CD4-positive, alpha-beta memory T cell (primary cell): Measurements from ENCODE around the gene HDAC3. TPM values are rescaled to one million over a fixed set of nuclear protein-coding genes. Genes with fewer than 3 reads are reported as not detected.
A peak's percentile ranks its signal among the peaks of the same experiment; 100 is the strongest.

Experiments used
- CTCF ChIA-PET: fragments of 350-600 bp; sonication (Branson Sonifier 250); formaldehyde crosslinking; loops from one replicate; lab custom pipeline; 2021; ENCODE audit warnings: inconsistent platforms; ENCODE audit not compliant: partially characterized antibody; lab: Charles Lee
- POLR2A ChIA-PET: fragments of 350-600 bp; sonication (Branson Sonifier 250); formaldehyde crosslinking; loops from one replicate; lab custom pipeline; 2021; ENCODE audit not compliant: partially characterized antibody; lab: Charles Lee
- DNase-seq, 5 donors: peaks; one replicate each; pipeline versions ENCODE4 v3.0.0 to v3.0.0-alpha.2; 2020 to 2022; ENCODE audit warnings: mixed read lengths in 1 of 5
- H3K27ac ChIP-seq: one replicate; pipeline ENCODE4 v1.7.0; 2013; ENCODE audit warnings: low read depth, low read length
- H3K27me3 ChIP-seq: 2 replicates; pipeline ENCODE4 v1.7.0; 2013; ENCODE audit warnings: mild to moderate bottlenecking, low read length, moderate library complexity; ENCODE audit not compliant: insufficient read depth
- H3K36me3 ChIP-seq: 2 replicates; pipeline ENCODE4 v1.7.0; 2013; ENCODE audit warnings: mild to moderate bottlenecking, low read length, moderate library complexity; ENCODE audit not compliant: insufficient read depth
- H3K4me1 ChIP-seq: 2 replicates; pipeline ENCODE4 v1.7.0; 2013; ENCODE audit warnings: mild to moderate bottlenecking, low read length, moderate library complexity; ENCODE audit not compliant: insufficient read depth
- H3K4me3 ChIP-seq, 2 donors: one replicate each; pipeline ENCODE4 v1.7.0; 2013; ENCODE audit warnings: low read length in 2 of 2, mild to moderate bottlenecking in 1 of 2
- H3K9me3 ChIP-seq, 2 donors: one replicate each; pipeline ENCODE4 v1.7.0; 2013; ENCODE audit warnings: low read length in 2 of 2, control low read depth in 1 of 2; ENCODE audit not compliant: control insufficient read depth in 1 of 2
- H3K27ac Mint-ChIP-seq, 7 donors: one replicate each; pipeline ENCODE4 v1.8.0; 2020 to 2021; ENCODE audit warnings: mixed read lengths in 7 of 7, mild to moderate bottlenecking in 6 of 7, inconsistent platforms in 3 of 7, moderate library complexity in 3 of 7
- H3K27me3 Mint-ChIP-seq, 2 donors: one replicate each; pipeline ENCODE4 v1.8.0; 2020 to 2021; ENCODE audit warnings: mixed read lengths in 2 of 2
- H3K36me3 Mint-ChIP-seq, 2 donors: one replicate each; pipeline ENCODE4 v1.8.0; 2020 to 2021; ENCODE audit warnings: mixed read lengths in 2 of 2, inconsistent platforms in 1 of 2, mild to moderate bottlenecking in 1 of 2
- H3K4me1 Mint-ChIP-seq, 4 donors: one replicate each; pipeline ENCODE4 v1.8.0; 2020 to 2021; ENCODE audit warnings: mixed read lengths in 4 of 4, mild to moderate bottlenecking in 1 of 4
- H3K4me3 Mint-ChIP-seq, 8 donors: one replicate each; pipeline ENCODE4 v1.8.0; 2020 to 2021; ENCODE audit warnings: mixed read lengths in 8 of 8, mild to moderate bottlenecking in 7 of 8, moderate library complexity in 6 of 8, inconsistent platforms in 3 of 8
- H3K9me3 Mint-ChIP-seq, 8 donors: one replicate each; pipeline ENCODE4 v1.8.0; 2020 to 2021; ENCODE audit warnings: mixed read lengths in 8 of 8, mild to moderate bottlenecking in 5 of 8, inconsistent platforms in 3 of 8, moderate library complexity in 1 of 8
- intact Hi-C: fragments of 100-400 bp; cut with micrococcal nuclease; formaldehyde crosslinking; loops from one replicate; pipeline ENCODE4 v1.15.1; 2023
- polyA plus RNA-seq, 2 donors: library from polyadenylated mRNA; unstranded; fragments of 300-500 nt; fragmentation: Illumina TruSeq; gene quantifications; one replicate each; pipeline ENCODE4 v1.2.3, GENCODE V29; 2021
- total RNA-seq, 2 experiments: library from RNA; stranded (reverse); gene quantifications; one replicate each; pipeline ENCODE4 v1.2.3, GENCODE V29; 2021

The HDAC3 gene
- total RNA-seq (10 to 100 TPM; 85.1 to 91.0 TPM), polyA plus RNA-seq (100 to 1,000 TPM in 1 of 2 donors, 10 to 100 TPM in 1; 92.8 to 137 TPM)

- H3K4me3 Mint-ChIP-seq: peak within 1 kb of the TSS; percentile 88 to 96 (median 94)
- H3K36me3 Mint-ChIP-seq: peaks cover 10 to 38% of the 10 kb centered on the region in 2 donors
- H3K4me1 Mint-ChIP-seq: peaks cover 31 to 51% (median 39%) of the 10 kb centered on the region in 4 donors
- H3K27me3 ChIP-seq: no peaks in the 10 kb centered on the region
- H3K9me3 Mint-ChIP-seq: peaks cover 0 to 2% (median 0%) of the 10 kb centered on the region in 8 donors
- peak within 1 kb of the TSS; percentile 90 to 98 (median 96) for H3K27ac Mint-ChIP-seq
- no peaks in the 10 kb centered on the region for H3K9me3 ChIP-seq
- ChIA-PET CTCF (interaction anchor here (0.9 to 28.3 kb wide), 19 partner anchors 10 to 472 kb away, joined by 3 to 712 read pairs (median 5); partner anchors contain the start of genes DIAPH1, FCHSD1 and RNF14), POLR2A (interaction anchor here (0.7 to 6.2 kb wide), 30 partner anchors 9 to 1133 kb away, joined by 3 to 159 read pairs (median 5); partner anchors contain the start of genes ARHGAP26, DELE1, DIAPH1 and FCHSD1)
- DNase-seq: peak; percentile 89 to 95 (median 93)
- H3K27ac ChIP-seq: peak within 1 kb of the TSS; percentile 87
- peaks cover 9% of the 10 kb centered on the region for H3K36me3 ChIP-seq
- no peaks in the 10 kb centered on the region for H3K27me3 Mint-ChIP-seq
- intact Hi-C loops: loop anchor here (1.0 to 10.0 kb wide), 6 partner anchors 15 to 1072 kb away; partner anchors contain the start of genes APBB3, ARAP3, FCHSD1 and SLC35A4
- H3K4me3 ChIP-seq: peak within 1 kb of the TSS; percentile 86 to 98
- peaks cover 50% of the 10 kb centered on the region for H3K4me1 ChIP-seq
These were observed at the start of gene HDAC3, which contains the start of gene RELL2 for GRCh38 chr5:141636413-141637122. TSS of gene HDAC3 (minus strand) at chr5:141636849. CDS start at chr5:141636790, 59 bp downstream. TSS of gene RELL2 (plus strand) at chr5:141636997. CDS start at chr5:141638226, 1,229 bp downstream.

DNA sequence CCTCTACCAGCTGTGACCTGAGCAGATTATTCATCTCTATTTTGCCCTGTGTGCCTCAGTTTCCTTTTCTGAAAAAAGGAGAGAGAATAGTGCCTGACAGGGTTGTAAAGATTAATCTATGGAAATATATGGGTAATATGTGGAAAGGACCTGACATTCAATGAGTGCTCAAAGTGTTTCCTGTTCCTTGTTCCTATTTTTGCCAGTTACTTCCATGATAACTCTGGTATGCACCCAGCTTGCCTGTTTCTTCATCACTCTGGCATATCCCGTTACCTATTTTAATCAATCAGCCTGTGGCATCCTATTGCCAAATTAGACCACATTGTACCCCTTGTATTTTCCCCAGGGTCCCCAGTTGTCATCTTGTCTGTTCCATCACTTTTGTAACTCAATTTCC is 48.9 kb upstream of the HDAC3 start:
- Histone ChIP-seq H3K27ac (no peak overlapping the region), H3K9me3 (no peaks in the 10 kb centered on the region), H3K27me3 (no peaks in the 10 kb centered on the region), H3K36me3 (no peaks in the 10 kb centered on the region), H3K4me3 (no peak overlapping the region), H3K4me1 (peaks cover 32% of the 10 kb centered on the region)
- peaks cover 0 to 5% of the 10 kb centered on the region in 2 donors for H3K27me3 Mint-ChIP-seq
- H3K27ac Mint-ChIP-seq: no peak overlapping the region
- no peak overlapping the region for H3K4me3 Mint-ChIP-seq
- peaks cover 14 to 35% (median 26%) of the 10 kb centered on the region in 4 donors for H3K4me1 Mint-ChIP-seq
- CTCF ChIA-PET: no interaction called here
- intact Hi-C loops: no loop called here
- no peaks in the 10 kb centered on the region for H3K9me3 Mint-ChIP-seq
- POLR2A ChIA-PET: no interaction called here
- H3K36me3 Mint-ChIP-seq: no peaks in the 10 kb centered on the region
- DNase-seq: no peak

DNA sequence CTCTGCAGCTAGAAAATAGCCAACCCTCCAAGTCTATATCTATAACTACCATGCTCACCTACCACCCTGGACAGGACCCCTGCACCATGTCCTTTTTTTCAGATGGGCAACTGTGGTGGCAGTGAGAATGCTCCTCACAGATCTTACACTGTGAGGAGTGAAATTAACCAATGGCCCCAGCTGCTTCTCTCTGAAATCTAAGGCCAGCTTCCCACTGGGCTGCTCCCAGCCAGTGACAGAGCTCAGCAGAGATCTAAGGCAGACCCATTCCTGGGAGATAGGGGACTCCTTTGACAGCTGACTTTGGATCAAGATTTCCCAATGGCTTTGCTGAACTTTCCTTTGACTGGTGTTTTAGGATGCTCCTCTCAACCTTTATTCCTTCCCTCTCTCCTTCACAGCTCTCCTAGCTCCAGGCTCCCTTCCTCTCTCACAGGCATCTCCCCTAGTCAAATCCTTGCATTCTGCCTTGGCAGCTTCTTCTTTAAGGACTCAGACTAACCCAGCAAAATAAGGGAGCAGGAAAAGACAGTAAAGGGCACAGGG is 47.0 kb upstream of the HDAC3 start:
- Histone ChIP-seq H3K27ac (no peak overlapping the region), H3K36me3 (no peaks in the 10 kb centered on the region), H3K4me3 (no peak overlapping the region), H3K27me3 (no peaks in the 10 kb centered on the region), H3K4me1 (peaks cover 33% of the 10 kb centered on the region), H3K9me3 (no peaks in the 10 kb centered on the region)
- Mint-ChIP-seq H3K36me3 (no peaks in the 10 kb centered on the region), H3K27me3 (peaks cover 0 to 4% of the 10 kb centered on the region in 2 donors), H3K9me3 (no peaks in the 10 kb centered on the region), H3K4me1 (peaks cover 14 to 36% (median 26%) of the 10 kb centered on the region in 4 donors), H3K4me3 (peak overlapping the region in 5 of 8 donors; percentile 8 to 55 (median 21)), H3K27ac (peak overlapping the region in 5 of 7 donors; percentile 7 to 75 (median 44))
- no peak for DNase-seq
- POLR2A ChIA-PET: interaction anchor here (0.6 to 3.2 kb wide), 28 partner anchors 9 to 1721 kb away, joined by 3 to 63 read pairs (median 5); partner anchors contain the start of genes DELE1, DIAPH1, FCHSD1 and HDAC3
- intact Hi-C loops: loop anchor here (5.0 kb wide), 1 partner anchor 46 kb away; the partner anchor contains the start of genes HDAC3 and RELL2
- CTCF ChIA-PET: interaction anchor here (0.6 to 4.8 kb wide), 13 partner anchors 10 to 460 kb away, joined by 3 to 79 read pairs (median 6); partner anchors contain the start of genes DELE1, HDAC3, PCDH1 and RELL2

DNA sequence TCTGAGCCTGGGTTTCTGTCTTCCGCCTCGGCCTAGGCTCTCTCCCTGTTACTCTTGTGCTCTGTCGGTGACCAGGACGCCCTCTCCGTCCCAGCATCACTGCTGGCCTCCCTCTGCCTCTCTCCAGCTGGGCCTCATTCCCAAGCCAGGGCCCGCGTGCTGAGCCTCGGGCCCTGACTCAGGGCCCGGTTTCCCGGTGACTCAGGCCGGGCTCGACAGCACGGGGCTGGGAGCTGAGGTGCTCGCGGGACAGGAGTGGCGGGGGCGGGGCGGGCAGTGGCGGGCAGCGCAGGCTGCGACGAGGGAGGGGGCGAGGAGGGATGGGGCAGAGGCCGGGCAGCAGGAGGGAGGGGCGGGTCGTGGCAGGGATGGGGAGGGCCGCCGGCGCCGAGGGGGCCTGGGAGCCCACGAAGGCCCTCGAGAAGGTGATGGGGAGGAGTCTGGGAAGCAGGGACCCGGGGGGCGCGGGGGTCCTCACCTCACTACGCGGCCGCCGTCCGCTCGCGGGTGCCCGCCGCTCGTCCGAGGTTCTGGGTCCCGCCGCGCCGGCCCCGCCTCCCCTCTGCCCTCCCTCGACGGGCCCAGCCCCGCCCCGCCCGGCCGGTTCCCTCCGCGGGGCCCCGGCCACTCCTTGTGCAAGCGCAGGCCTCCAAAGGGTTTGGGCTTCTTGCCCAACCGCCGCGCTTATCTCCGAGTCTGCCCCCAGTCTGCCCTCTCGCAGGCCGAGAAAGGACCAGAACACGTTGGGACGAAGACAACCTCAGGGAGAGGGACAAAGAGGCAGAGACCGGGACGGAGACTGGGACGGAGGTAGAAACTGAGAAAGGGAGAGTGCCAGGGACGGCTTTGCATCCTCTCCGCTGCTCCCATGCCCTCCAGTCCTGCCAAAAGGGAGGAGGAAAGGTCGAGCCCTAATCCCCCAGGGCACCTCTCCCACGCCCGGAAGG is 45.3 kb upstream of the HDAC3 start, which contains the start of gene ARAP3:
Gene ARAP3 (minus strand): TSS at position 536 of the 947 bp plus-strand sequence. CDS start 1,744 bp downstream, outside the sequence.
- peaks cover 33% of the 10 kb centered on the region for H3K4me1 ChIP-seq
- Mint-ChIP-seq H3K36me3 (no peaks in the 10 kb centered on the region), H3K4me3 (peak within 1 kb of the TSS; percentile 78 to 86 (median 83)), H3K27ac (peak within 1 kb of the TSS; percentile 47 to 91 (median 77)), H3K27me3 (peaks cover 0 to 2% of the 10 kb centered on the region in 2 donors), H3K9me3 (no peaks in the 10 kb centered on the region), H3K4me1 (peaks cover 14 to 36% (median 26%) of the 10 kb centered on the region in 4 donors)
- no peaks in the 10 kb centered on the region for H3K27me3 ChIP-seq
- ChIA-PET POLR2A (interaction anchor here (0.6 to 3.2 kb wide), 21 partner anchors 9 to 1723 kb away, joined by 3 to 63 read pairs (median 5); partner anchors contain the start of genes DELE1, DIAPH1, FCHSD1 and HDAC3), CTCF (interaction anchor here (0.5 to 4.8 kb wide), 12 partner anchors 11 to 1367 kb away, joined by 3 to 79 read pairs (median 4); partner anchors contain the start of genes DELE1, PCDH1 and RNF14)
- no peaks in the 10 kb centered on the region for H3K36me3 ChIP-seq
- peak within 1 kb of the TSS in 1 of 2 donors; percentile 17 for H3K4me3 ChIP-seq
- DNase-seq: peak in 2 of 5 donors; percentile 24 to 47
- H3K27ac ChIP-seq: no peak within 1 kb of the TSS
- H3K9me3 ChIP-seq: no peaks in the 10 kb centered on the region
- intact Hi-C loops: loop anchor here (5.0 kb wide), 1 partner anchor 45 kb away; the partner anchor contains the start of genes HDAC3 and RELL2

GRCh38 chr5:141681295-141681694 is 44.6 kb upstream of the HDAC3 start:
- Histone ChIP-seq H3K27ac (no peak overlapping the region), H3K4me1 (peaks cover 33% of the 10 kb centered on the region), H3K4me3 (peak overlapping the region in 1 of 2 donors; percentile 17), H3K36me3 (no peaks in the 10 kb centered on the region), H3K27me3 (no peaks in the 10 kb centered on the region), H3K9me3 (no peaks in the 10 kb centered on the region)
- ChIA-PET POLR2A (interaction anchor here (0.8 to 3.2 kb wide), 6 partner anchors 11 to 287 kb away, joined by 3 to 63 read pairs (median 5); partner anchors contain the start of genes DELE1, FCHSD1, HDAC3 and RELL2), CTCF (interaction anchor here (0.5 to 4.8 kb wide), 7 partner anchors 12 to 1367 kb away, joined by 3 to 79 read pairs (median 4); partner anchors contain the start of gene RNF14)
- H3K27ac Mint-ChIP-seq: peak overlapping the region; percentile 8 to 83 (median 64)
- intact Hi-C loops: loop anchor here (5.0 kb wide), 1 partner anchor 44 kb away; the partner anchor contains the start of genes HDAC3 and RELL2
- DNase-seq: no peak
- peaks cover 14 to 36% (median 26%) of the 10 kb centered on the region in 4 donors for H3K4me1 Mint-ChIP-seq
- H3K27me3 Mint-ChIP-seq: peaks cover 0 to 2% of the 10 kb centered on the region in 2 donors
- peak overlapping the region; percentile 64 to 83 (median 72) for H3K4me3 Mint-ChIP-seq
- no peaks in the 10 kb centered on the region for H3K9me3 Mint-ChIP-seq
- no peaks in the 10 kb centered on the region for H3K36me3 Mint-ChIP-seq
